ENCODE data around the gene MMP24OS.

MMP24OS gene

GRCh38 chr20:35301426-35301825 is 23.5 kb upstream of the MMP24OS start:
- TF ChIP-seq REST (IDR thresholded peaks at IDR 0.05; ENCODE audit: insufficient read depth in 1 of 2, low read depth in 2 of 2, low read length in 2 of 2): no peak
- no peak for TF ChIP-seq TAF1 (IDR thresholded peaks at IDR 0.05; ENCODE audit: borderline replicate concordance, insufficient read depth, low read length)
- no peak for TF ChIP-seq SIN3A (IDR thresholded peaks at IDR 0.05; ENCODE audit: borderline replicate concordance, insufficient read depth, low read length)
- no peak for TF ChIP-seq FOXP2 (optimal IDR thresholded peaks at IDR 0.05; ENCODE audit: borderline replicate concordance, extremely low read depth, extremely low read length, insufficient read depth)
- TF ChIP-seq POLR2AphosphoS5 (IDR thresholded peaks at IDR 0.05; ENCODE audit: low read depth, low read length): no peak

GRCh38 chr20:35300469-35301262 is 22.7 kb upstream of the MMP24OS start:
- TF ChIP-seq TAF1 (IDR thresholded peaks at IDR 0.05; ENCODE audit: borderline replicate concordance, insufficient read depth, low read length) (no peak), POLR2AphosphoS5 (IDR thresholded peaks at IDR 0.05; ENCODE audit: low read depth, low read length) (no peak), FOXP2 (optimal IDR thresholded peaks at IDR 0.05; ENCODE audit: borderline replicate concordance, extremely low read depth, extremely low read length, insufficient read depth) (no peak), REST (IDR thresholded peaks at IDR 0.05; ENCODE audit: insufficient read depth in 1 of 2, low read depth in 2 of 2, low read length in 2 of 2) (no peak), SIN3A (IDR thresholded peaks at IDR 0.05; ENCODE audit: borderline replicate concordance, insufficient read depth, low read length) (no peak)

GRCh38 chr20:35299780-35300179 is 21.9 kb upstream of the MMP24OS start:
- TF ChIP-seq POLR2AphosphoS5 (IDR thresholded peaks at IDR 0.05; ENCODE audit: low read depth, low read length) (no peak), SIN3A (IDR thresholded peaks at IDR 0.05; ENCODE audit: borderline replicate concordance, insufficient read depth, low read length) (no peak), TAF1 (IDR thresholded peaks at IDR 0.05; ENCODE audit: borderline replicate concordance, insufficient read depth, low read length) (no peak), REST (IDR thresholded peaks at IDR 0.05; ENCODE audit: insufficient read depth in 1 of 2, low read depth in 2 of 2, low read length in 2 of 2) (no peak), FOXP2 (optimal IDR thresholded peaks at IDR 0.05; ENCODE audit: borderline replicate concordance, extremely low read depth, extremely low read length, insufficient read depth) (no peak)

- TF ChIP-seq REST (IDR thresholded peaks at IDR 0.05; ENCODE audit: insufficient read depth in 1 of 2, low read depth in 2 of 2, low read length in 2 of 2) (no peak), SIN3A (IDR thresholded peaks at IDR 0.05; ENCODE audit: borderline replicate concordance, insufficient read depth, low read length) (no peak), FOXP2 (optimal IDR thresholded peaks at IDR 0.05; ENCODE audit: borderline replicate concordance, extremely low read depth, extremely low read length, insufficient read depth) (no peak), POLR2AphosphoS5 (IDR thresholded peaks at IDR 0.05; ENCODE audit: low read depth, low read length) (no peak), TAF1 (IDR thresholded peaks at IDR 0.05; ENCODE audit: borderline replicate concordance, insufficient read depth, low read length) (no peak)
Observed at GRCh38 chr20:35298264-35298663, 20.3 kb upstream of the MMP24OS start.

Measured in PFSK-1 (cell line).